Measurements from ENCODE around the gene HMGCS1.

The HMGCS1 gene

DNA sequence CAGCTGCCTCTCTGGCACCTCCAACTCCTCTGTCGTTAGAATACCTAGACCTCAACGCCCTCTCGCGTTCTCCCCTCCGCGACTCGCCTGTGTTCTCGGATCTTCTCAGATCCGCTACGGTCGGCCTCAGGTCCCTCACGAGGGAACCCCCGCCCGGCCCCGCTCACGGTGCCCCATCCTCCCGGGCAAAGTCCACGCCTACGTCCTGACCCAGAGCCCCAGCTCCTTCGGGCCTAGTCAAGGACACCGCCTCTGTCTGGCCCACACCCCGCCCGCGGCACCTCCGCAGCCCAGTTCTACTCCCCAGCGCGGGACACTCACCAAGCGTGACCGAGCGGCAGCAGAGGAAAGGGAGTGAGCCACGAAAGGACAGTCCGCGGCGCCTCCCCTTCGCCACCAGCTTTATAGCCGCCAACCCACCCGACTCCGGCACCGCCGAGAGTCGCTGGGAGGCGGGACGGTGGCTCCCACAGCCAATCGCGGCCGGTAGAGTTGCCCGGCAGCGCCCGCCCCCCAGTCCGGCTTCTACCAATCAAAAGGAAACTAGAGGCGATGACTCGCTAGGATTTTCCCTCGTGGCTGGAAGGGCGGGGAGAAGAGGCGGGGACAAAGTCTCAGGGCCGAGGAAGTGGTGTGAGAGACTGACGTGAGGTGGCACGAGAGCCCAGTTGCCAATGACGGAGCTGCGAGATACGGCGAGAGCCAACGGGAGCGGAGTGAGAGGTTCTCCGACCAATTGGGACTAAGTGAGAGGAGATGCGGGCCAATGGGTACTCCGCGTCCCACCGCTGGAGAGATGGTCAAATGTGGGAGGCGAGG is at the start of gene HMGCS1:
Gene HMGCS1, minus strand, starts transcription at position 378 of the 819 bp plus-strand sequence. CDS start 14,447 bp downstream, outside the sequence.
- H3K4me3 ChIP-seq (replicated peaks; ENCODE audit: low read depth, low read length), result peak within 1 kb of the TSS; percentile 77
- TF ChIP-seq, protein P1, sequence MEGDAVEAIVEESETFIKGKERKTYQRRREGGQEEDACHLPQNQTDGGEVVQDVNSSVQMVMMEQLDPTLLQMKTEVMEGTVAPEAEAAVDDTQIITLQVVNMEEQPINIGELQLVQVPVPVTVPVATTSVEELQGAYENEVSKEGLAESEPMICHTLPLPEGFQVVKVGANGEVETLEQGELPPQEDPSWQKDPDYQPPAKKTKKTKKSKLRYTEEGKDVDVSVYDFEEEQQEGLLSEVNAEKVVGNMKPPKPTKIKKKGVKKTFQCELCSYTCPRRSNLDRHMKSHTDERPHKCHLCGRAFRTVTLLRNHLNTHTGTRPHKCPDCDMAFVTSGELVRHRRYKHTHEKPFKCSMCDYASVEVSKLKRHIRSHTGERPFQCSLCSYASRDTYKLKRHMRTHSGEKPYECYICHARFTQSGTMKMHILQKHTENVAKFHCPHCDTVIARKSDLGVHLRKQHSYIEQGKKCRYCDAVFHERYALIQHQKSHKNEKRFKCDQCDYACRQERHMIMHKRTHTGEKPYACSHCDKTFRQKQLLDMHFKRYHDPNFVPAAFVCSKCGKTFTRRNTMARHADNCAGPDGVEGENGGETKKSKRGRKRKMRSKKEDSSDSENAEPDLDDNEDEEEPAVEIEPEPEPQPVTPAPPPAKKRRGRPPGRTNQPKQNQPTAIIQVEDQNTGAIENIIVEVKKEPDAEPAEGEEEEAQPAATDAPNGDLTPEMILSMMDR (IDR thresholded peaks at IDR 0.05; ENCODE audit: low read depth, low read length, missing control alignments), result no peak
- peak; percentile 100 for DNase-seq (ENCODE audit: extremely low read depth, low read depth)

DNA sequence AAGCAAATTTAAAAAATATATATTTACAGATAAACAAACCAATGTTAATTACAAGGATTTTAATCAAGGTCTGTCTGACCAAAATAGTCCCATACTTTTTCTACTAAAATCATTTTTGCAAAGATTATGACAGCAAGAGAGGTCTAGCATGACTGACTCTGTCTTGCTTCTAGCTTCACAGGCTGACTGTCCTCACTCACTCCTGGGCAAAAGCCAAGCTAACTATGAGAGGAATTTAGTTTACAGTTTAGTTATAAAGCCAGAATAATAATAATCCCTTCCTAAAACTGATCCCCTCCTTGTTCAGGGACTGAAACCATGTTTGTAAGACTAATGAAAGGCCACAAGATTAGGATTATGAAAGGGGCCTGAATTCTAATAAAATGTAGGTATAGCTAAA is 45.5 kb upstream of the HMGCS1 start:
- TF ChIP-seq, protein P1 (IDR thresholded peaks at IDR 0.05; ENCODE audit: low read depth, low read length, missing control alignments), result no peak
- DNase-seq (ENCODE audit: extremely low read depth, low read depth), result no peak
- no peak overlapping the region for H3K4me3 ChIP-seq (replicated peaks; ENCODE audit: low read depth, low read length)

DNA sequence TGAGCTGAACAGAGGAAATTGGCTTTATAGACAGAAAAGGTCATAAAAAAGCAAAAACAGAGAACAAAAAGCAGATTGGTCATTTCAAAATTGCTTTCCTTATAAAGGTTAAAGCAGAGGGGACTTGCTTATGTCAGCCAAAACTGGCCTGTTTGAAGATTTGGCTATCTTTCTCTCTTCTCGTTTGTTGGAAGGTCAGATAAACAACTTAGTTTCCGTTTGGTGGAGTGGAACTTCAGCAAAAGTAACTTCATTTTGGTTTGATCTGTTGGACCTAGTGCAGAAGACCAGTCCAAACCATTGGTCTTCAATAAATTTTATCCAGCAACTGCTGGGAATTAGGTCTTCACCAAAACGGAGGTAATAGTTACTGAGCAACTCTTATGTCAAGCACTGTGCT is 45.1 kb upstream of the HMGCS1 start:
- TF ChIP-seq, protein P1 (IDR thresholded peaks at IDR 0.05; ENCODE audit: low read depth, low read length, missing control alignments), result no peak
- H3K4me3 ChIP-seq (replicated peaks; ENCODE audit: low read depth, low read length), result no peak overlapping the region
- no peak for DNase-seq (ENCODE audit: extremely low read depth, low read depth)

DNA sequence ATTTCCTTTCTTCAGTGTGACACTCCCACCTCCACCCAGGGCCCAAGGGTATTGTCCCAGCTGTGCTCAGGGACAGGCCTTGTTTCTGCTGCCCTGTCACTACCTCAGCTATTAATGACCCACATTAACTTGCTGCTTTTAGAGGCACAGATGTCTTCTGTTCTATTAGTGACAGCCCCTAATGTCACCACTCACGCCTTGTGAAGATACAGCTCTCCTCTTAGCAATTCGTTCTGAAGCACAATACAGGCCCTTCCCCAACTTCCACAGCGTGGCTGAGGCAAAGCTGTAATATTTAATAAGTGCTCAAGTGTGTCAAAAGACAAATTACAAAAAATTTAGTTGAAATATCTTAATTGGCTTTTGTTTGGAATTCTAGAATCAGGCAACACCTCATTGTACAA is 44.7 kb upstream of the HMGCS1 start:
- H3K4me3 ChIP-seq (replicated peaks; ENCODE audit: low read depth, low read length), result no peak overlapping the region
- DNase-seq (ENCODE audit: extremely low read depth, low read depth), result no peak
- TF ChIP-seq, protein P1 (IDR thresholded peaks at IDR 0.05; ENCODE audit: low read depth, low read length, missing control alignments), result no peak

DNA sequence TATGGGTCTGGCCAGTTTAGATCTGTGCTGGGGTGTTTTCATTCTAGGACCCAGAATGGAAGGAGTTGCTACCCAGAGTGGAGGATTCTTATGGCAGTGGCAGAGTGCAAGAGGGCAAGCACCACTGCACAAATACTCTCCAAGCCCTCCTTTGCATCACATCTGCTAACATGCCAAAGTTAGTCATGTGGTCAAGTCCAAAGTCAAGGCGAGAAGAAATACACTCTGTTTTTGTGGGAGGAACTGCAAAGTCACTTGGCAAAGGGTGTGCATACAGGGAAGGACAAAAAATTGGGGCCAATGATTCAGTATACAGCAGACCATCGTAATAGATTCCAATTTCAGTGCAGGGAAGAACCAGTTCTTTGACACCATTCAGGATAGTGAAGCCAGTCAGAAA is 43.9 kb upstream of the HMGCS1 start:
- DNase-seq (ENCODE audit: extremely low read depth, low read depth), result no peak
- TF ChIP-seq, protein P1 (IDR thresholded peaks at IDR 0.05; ENCODE audit: low read depth, low read length, missing control alignments), result no peak

DNA sequence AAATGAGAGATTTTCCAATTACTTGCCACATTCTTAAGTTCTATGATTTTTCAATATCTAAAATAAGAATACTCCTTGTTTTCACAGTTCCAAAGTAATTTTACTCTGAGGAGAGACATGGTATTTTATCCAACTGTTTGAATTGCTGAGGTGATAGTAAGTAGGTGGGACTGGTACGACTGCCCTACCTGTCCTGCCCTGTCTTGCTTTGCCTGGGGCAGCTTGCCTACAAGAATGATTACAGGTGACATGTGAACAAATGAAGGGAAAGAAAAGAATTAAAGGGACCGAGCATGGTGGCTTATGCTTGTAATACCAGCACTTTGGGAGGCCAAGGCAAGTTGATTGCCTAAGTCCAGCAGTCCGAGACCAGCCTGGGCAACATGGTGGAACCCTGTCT is 41.6 kb upstream of the HMGCS1 start:
- no peak for DNase-seq (ENCODE audit: extremely low read depth, low read depth)
- TF ChIP-seq, protein P1 (IDR thresholded peaks at IDR 0.05; ENCODE audit: low read depth, low read length, missing control alignments), result no peak
- no peak overlapping the region for H3K4me3 ChIP-seq (replicated peaks; ENCODE audit: low read depth, low read length)

More for the DNA sequence above, 43.9 kb upstream of the HMGCS1 start:
- no peak overlapping the region for H3K4me3 ChIP-seq (replicated peaks; ENCODE audit: low read depth, low read length)

Measured in HFF-Myc (cell line).